ENCODE data around the gene ARID1B.

The ARID1B gene

GRCh38 chr6:157076451-157076822 is 299.3 kb downstream of the ARID1B start:
- no peak for DNase-seq (ENCODE audit: low spot score)

GRCh38 chr6:157077251-157077650 is 300.1 kb downstream of the ARID1B start:
- no peak for DNase-seq (ENCODE audit: low spot score)

GRCh38 chr6:157078326-157078725 is 301.1 kb downstream of the ARID1B start:
- DNase-seq (ENCODE audit: low spot score), result no peak

- DNase-seq (ENCODE audit: low spot score), result no peak
Measured at GRCh38 chr6:157079277-157079676, 302.1 kb downstream of the ARID1B start.

- no peak for DNase-seq (ENCODE audit: low spot score)
Measured at GRCh38 chr6:157079771-157080170, 302.6 kb downstream of the ARID1B start.

- DNase-seq (ENCODE audit: low spot score), result no peak
Measured at GRCh38 chr6:157080986-157081391, 303.8 kb downstream of the ARID1B start.

GRCh38 chr6:157083343-157083742 is 306.2 kb downstream of the ARID1B start:
- DNase-seq (ENCODE audit: low spot score), result no peak

- no peak for DNase-seq (ENCODE audit: low spot score)
Measured at GRCh38 chr6:157086632-157087031, 309.5 kb downstream of the ARID1B start.

GRCh38 chr6:157087974-157088373 is 310.8 kb downstream of the ARID1B start:
- no peak for DNase-seq (ENCODE audit: low spot score)

- no peak for DNase-seq (ENCODE audit: low spot score)
Measured at GRCh38 chr6:157088841-157089240, 311.7 kb downstream of the ARID1B start.

GRCh38 chr6:157089258-157089657 is 312.1 kb downstream of the ARID1B start:
- no peak for DNase-seq (ENCODE audit: low spot score)

GRCh38 chr6:157089851-157090250 is 312.7 kb downstream of the ARID1B start:
- DNase-seq (ENCODE audit: low spot score), result no peak

- no peak for DNase-seq (ENCODE audit: low spot score)
Measured at GRCh38 chr6:157090736-157091135, 313.6 kb downstream of the ARID1B start.

- DNase-seq (ENCODE audit: low spot score), result no peak
Measured at GRCh38 chr6:157091243-157091642, 314.1 kb downstream of the ARID1B start.

- DNase-seq (ENCODE audit: low spot score), result no peak
Measured at GRCh38 chr6:157091856-157092460, 314.8 kb downstream of the ARID1B start.

GRCh38 chr6:157092736-157093135 is 315.6 kb downstream of the ARID1B start:
- no peak for DNase-seq (ENCODE audit: low spot score)

GRCh38 chr6:157093536-157093935 is 316.4 kb downstream of the ARID1B start:
- DNase-seq (ENCODE audit: low spot score), result no peak

GRCh38 chr6:157094038-157094437 is 316.9 kb downstream of the ARID1B start:
- no peak for DNase-seq (ENCODE audit: low spot score)

GRCh38 chr6:157095084-157095483 is 317.9 kb downstream of the ARID1B start:
- no peak for DNase-seq (ENCODE audit: low spot score)

- DNase-seq (ENCODE audit: low spot score), result no peak
Measured at GRCh38 chr6:157095569-157095968, 318.4 kb downstream of the ARID1B start.

GRCh38 chr6:157096105-157096504 is 318.9 kb downstream of the ARID1B start:
- DNase-seq (ENCODE audit: low spot score), result no peak

- no peak for DNase-seq (ENCODE audit: low spot score)
Measured at GRCh38 chr6:157096522-157096921, 319.3 kb downstream of the ARID1B start.

GRCh38 chr6:157097255-157097955 is 320.2 kb downstream of the ARID1B start:
- no peak for DNase-seq (ENCODE audit: low spot score)

GRCh38 chr6:157098999-157099398 is 321.8 kb downstream of the ARID1B start:
- no peak for DNase-seq (ENCODE audit: low spot score)
